GM12878 (cell line): ENCODE measurements around the gene MIEN1. TPM values are rescaled to one million over a fixed set of nuclear protein-coding genes. Genes with fewer than 3 reads are reported as not detected.

Experiments
- ATF7 ChIP-seq: fragments of 450-650 bp; IDR thresholded peaks from 2 replicates; pipeline ENCODE4 v1.6.1; 2016; ENCODE audit warnings: low read depth, mild to moderate bottlenecking
- BHLHE40 ChIP-seq, 2 experiments: fragments of 450-650 bp in 1 of 2; IDR thresholded peaks; 2 replicates each; pipeline ENCODE4 v1.6.1; 2011 to 2017; ENCODE audit warnings: low read depth in 2 of 2, borderline replicate concordance in 1 of 2, improper control_type of control experiment in 1 of 2, low read length in 1 of 2, mild to moderate bottlenecking in 1 of 2
- BMI1 ChIP-seq: fragments of 450-650 bp; IDR thresholded peaks from 2 replicates; pipeline ENCODE4 v1.6.1; 2016; ENCODE audit warnings: mild to moderate bottlenecking, moderate library complexity, borderline replicate concordance
- BRCA1 ChIP-seq: IDR thresholded peaks from 2 replicates; pipeline ENCODE4 v1.6.1; 2011; ENCODE audit warnings: low read depth, low read length, improper control_type of control experiment
- EGR1 ChIP-seq, 2 experiments: IDR thresholded peaks; 1 replicate in 1 of 2; 2 replicates in 1 of 2; pipeline ENCODE4 v1.6.1; 2011 to 2012; ENCODE audit warnings: low read depth in 2 of 2, low read length in 2 of 2, borderline replicate concordance in 1 of 2, mild to moderate bottlenecking in 1 of 2, moderate library complexity in 1 of 2
- FOS ChIP-seq: IDR thresholded peaks from 3 replicates; pipeline ENCODE4 v1.6.1; 2011; ENCODE audit warnings: borderline replicate concordance; ENCODE audit not compliant: insufficient read length; ENCODE audit errors: extremely low read depth
- HDAC2 ChIP-seq: fragments of 200-600 bp; sonication (generic); IDR thresholded peaks from 2 replicates; pipeline ENCODE4 v1.6.1; 2017
- HDAC6 ChIP-seq: fragments of 200-600 bp; sonication (generic); IDR thresholded peaks from one replicate; pipeline ENCODE4 v1.8.0; 2017; ENCODE audit warnings: antibody characterized with exemption; ENCODE audit not compliant: unreplicated experiment
- IRF3 ChIP-seq: fragments of 450-650 bp; IDR thresholded peaks from 2 replicates; pipeline ENCODE4 v1.6.1; 2014; ENCODE audit warnings: mild to moderate bottlenecking
- IRF4 ChIP-seq: IDR thresholded peaks from 2 replicates; pipeline ENCODE4 v1.6.1; 2011; ENCODE audit warnings: low read depth, low read length
- MTA3 ChIP-seq: IDR thresholded peaks from 2 replicates; pipeline ENCODE4 v1.6.1; 2012; ENCODE audit warnings: low read length, inconsistent platforms, borderline replicate concordance
- NRF1 ChIP-seq: conservative IDR thresholded peaks from 2 replicates; pipeline ENCODE4 v1.6.1; 2011; ENCODE audit warnings: mild to moderate bottlenecking, low read depth, low read length, improper control_type of control experiment
- PKNOX1 ChIP-seq: fragments of 450-650 bp; IDR thresholded peaks from 2 replicates; pipeline ENCODE4 v1.6.1; 2016; ENCODE audit warnings: mild to moderate bottlenecking
- POLR2AphosphoS5 ChIP-seq: IDR thresholded peaks from 2 replicates; pipeline ENCODE4 v1.6.1; 2011; ENCODE audit warnings: mild to moderate bottlenecking, low read length, inconsistent platforms
- POU2F2 ChIP-seq: IDR thresholded peaks from 3 replicates; pipeline ENCODE4 v1.6.1; 2011; ENCODE audit warnings: low read depth, mild to moderate bottlenecking, low read length, borderline replicate concordance
- RUNX3 ChIP-seq: IDR thresholded peaks from 2 replicates; pipeline ENCODE4 v1.6.1; 2012; ENCODE audit warnings: low read length, inconsistent platforms
- SMARCA5 ChIP-seq: fragments of 450-650 bp; IDR thresholded peaks from 2 replicates; pipeline ENCODE4 v1.6.1; 2017; ENCODE audit warnings: mild to moderate bottlenecking
- SP1 ChIP-seq: IDR thresholded peaks from one replicate; pipeline ENCODE4 v1.6.1; 2011; ENCODE audit warnings: low read depth, low read length
- SRF ChIP-seq, 2 experiments: IDR thresholded peaks; 2 replicates each; pipeline ENCODE4 v1.6.1; 2011; ENCODE audit warnings: low read depth in 2 of 2, low read length in 2 of 2, mild to moderate bottlenecking in 1 of 2, moderate library complexity in 1 of 2
- TCF12 ChIP-seq: IDR thresholded peaks from 2 replicates; pipeline ENCODE4 v1.6.1; 2011; ENCODE audit warnings: low read depth, mild to moderate bottlenecking, low read length
- TCF7 ChIP-seq: IDR thresholded peaks from 2 replicates; pipeline ENCODE4 v1.6.1; 2014; ENCODE audit warnings: antibody characterized with exemption, borderline replicate concordance
- ZBED1 ChIP-seq: IDR thresholded peaks from 2 replicates; pipeline ENCODE4 v1.6.1; 2016; ENCODE audit warnings: borderline replicate concordance
- ZNF24 ChIP-seq: fragments of 450-650 bp; IDR thresholded peaks from 2 replicates; pipeline ENCODE4 v1.6.1; 2017; ENCODE audit warnings: antibody characterized with exemption, mild to moderate bottlenecking
- polyA plus RNA-seq, 11 experiments: library from polyadenylated mRNA; depleted of rRNA in 4 of 11; unstranded in 6 of 11; stranded (reverse) in 5 of 11; fragments of >200 nt; fragmentation: Nextera tagmentation in 4 of 11; fragmentation: Illumina TruSeq in 1 of 11; extraction: Ambion mirVana in 4 of 11; extraction: Trizol in 1 of 11; gene quantifications; 1 replicate in 1 of 11; 2 replicates in 10 of 11; pipeline versions ENCODE4 v1.2.1 to v1.2.3, GENCODE V29; 2011 to 2016; ENCODE audit warnings: inconsistent platforms in 2 of 11, missing spikeins in 2 of 11, low read depth in 1 of 11
- total RNA-seq, 4 experiments: library from RNA; depleted of rRNA in 3 of 4; stranded (reverse); fragments of >200 nt in 3 of 4; fragmentation: Illumina TruSeq in 1 of 4; extraction: Trizol in 1 of 4; gene quantifications; 2 replicates each; pipeline versions ENCODE4 v1.2.1 to v1.2.3, GENCODE V29; 2013 to 2021
- TF ChIP-seq, protein P1 (sequence below): IDR thresholded peaks from 2 replicates; pipeline ENCODE4 v1.6.1; 2011; ENCODE audit warnings: low read depth, low read length, improper control_type of control experiment, borderline replicate concordance
- TF ChIP-seq, protein P2 (sequence below): fragments of 450-650 bp; conservative IDR thresholded peaks from 2 replicates; pipeline ENCODE4 v1.6.1; 2017; ENCODE audit warnings: mild to moderate bottlenecking, moderate library complexity

MIEN1 gene
- total and polyA plus RNA-seq, 10 of the 15 experiments (the other 5 are each of a cell fraction or from before 2014, with no cell fraction given) = 24.9 to 89.1 (median 47.7) TPM

DNA sequence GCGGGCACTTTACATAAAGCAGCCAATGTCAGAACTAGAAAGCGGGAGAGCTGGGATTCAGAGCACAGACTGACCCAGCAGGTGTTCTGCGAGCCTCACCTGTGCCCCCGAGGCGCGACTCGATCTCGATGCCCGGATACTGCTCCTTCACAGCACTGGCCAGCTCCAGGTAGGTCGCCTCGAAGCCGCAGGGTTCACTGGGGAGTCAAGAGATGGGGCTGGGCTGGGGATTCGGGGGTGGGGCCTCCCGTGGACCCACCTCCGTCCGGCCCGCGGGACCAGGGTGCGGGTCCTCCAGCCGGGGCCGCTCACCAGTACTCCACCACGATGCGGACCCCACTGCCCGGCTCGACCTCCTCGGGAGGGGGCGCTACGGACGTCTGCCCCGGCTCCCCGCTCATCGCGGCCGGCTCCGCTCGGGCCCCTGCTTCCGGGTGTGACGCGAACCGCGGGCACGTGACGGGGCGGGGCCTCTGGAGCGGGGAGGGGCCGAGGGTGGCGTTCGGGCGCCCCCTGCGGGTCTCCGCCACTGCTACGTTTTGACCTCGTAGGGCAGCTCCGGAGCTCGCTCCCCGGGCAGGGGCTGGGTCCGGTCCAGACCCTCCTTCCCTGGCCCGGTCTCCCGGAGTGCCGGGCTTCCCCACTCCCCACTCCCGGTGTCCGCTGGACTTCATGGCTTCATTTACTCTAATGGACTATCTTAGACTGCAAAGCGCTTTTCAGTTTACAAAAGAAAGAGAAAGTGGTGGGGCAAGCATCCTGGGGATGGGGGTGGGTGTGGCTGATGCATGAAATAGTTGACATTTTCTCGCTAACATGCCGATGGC, at the start of gene MIEN1 (continued):
- TF ChIP-seq HDAC6 (no peak), IRF4 (0 out of 2 replicates have a peak, but pooled peaks have one; percentile 5), FOS (no peak), POLR2AphosphoS5 (peak; percentile 80; the same call in 1 of the 2 replicates), PKNOX1 (no peak), EGR1 (IDR thresholded peaks at IDR 0.05; ENCODE audit: borderline replicate concordance in 1 of 2, low read depth in 2 of 2, low read length in 2 of 2) (peak in 1 of 2 experiments; percentile 27; a peak in 1 of 3 replicates), HDAC2 (no peak), BMI1 (no peak), RUNX3 (peak; percentile 47), SMARCA5 (peak; percentile 73), SRF (IDR thresholded peaks at IDR 0.05; ENCODE audit: low read depth in 2 of 2, low read length in 2 of 2) (0 out of 4 replicates have a peak, but pooled peaks of 1 of the 2 experiments have one; percentile 8), SP1 (peak; percentile 44), BRCA1 (no peak), POU2F2 (0 out of 3 replicates have a peak, but pooled peaks have one; percentile 29), NRF1 (no peak), MTA3 (no peak), BHLHE40 (IDR thresholded peaks at IDR 0.05; ENCODE audit: borderline replicate concordance in 1 of 2, low read depth in 2 of 2, low read length in 1 of 2) (peak; percentile 98 to 99), TCF7 (no peak), IRF3 (no peak), ATF7 (no peak), ZBED1 (no peak), ZNF24 (0 out of 2 replicates have a peak, but pooled peaks have one; percentile 18), TCF12 (no peak)
- TF ChIP-seq, protein P1, sequence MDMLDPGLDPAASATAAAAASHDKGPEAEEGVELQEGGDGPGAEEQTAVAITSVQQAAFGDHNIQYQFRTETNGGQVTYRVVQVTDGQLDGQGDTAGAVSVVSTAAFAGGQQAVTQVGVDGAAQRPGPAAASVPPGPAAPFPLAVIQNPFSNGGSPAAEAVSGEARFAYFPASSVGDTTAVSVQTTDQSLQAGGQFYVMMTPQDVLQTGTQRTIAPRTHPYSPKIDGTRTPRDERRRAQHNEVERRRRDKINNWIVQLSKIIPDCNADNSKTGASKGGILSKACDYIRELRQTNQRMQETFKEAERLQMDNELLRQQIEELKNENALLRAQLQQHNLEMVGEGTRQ = peak; percentile 91
- TF ChIP-seq, protein P2, sequence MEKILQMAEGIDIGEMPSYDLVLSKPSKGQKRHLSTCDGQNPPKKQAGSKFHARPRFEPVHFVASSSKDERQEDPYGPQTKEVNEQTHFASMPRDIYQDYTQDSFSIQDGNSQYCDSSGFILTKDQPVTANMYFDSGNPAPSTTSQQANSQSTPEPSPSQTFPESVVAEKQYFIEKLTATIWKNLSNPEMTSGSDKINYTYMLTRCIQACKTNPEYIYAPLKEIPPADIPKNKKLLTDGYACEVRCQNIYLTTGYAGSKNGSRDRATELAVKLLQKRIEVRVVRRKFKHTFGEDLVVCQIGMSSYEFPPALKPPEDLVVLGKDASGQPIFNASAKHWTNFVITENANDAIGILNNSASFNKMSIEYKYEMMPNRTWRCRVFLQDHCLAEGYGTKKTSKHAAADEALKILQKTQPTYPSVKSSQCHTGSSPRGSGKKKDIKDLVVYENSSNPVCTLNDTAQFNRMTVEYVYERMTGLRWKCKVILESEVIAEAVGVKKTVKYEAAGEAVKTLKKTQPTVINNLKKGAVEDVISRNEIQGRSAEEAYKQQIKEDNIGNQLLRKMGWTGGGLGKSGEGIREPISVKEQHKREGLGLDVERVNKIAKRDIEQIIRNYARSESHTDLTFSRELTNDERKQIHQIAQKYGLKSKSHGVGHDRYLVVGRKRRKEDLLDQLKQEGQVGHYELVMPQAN = peak; percentile 80; the same call in 1 of the 2 replicates
